HEK293T (cell line): ENCODE results near the gene NPHP4.

Experiments used
- ARNT ChIP-seq: fragments of 450-650 bp; IDR thresholded peaks from 2 replicates; pipeline ENCODE4 v1.6.1; 2017; ENCODE audit warnings: mild to moderate bottlenecking
- BHLHE40 ChIP-seq: fragments of 450-650 bp; IDR thresholded peaks from 2 replicates; pipeline ENCODE4 v1.6.1; 2016; ENCODE audit warnings: mild to moderate bottlenecking, moderate library complexity, borderline replicate concordance
- ELF4 ChIP-seq: fragments of 450-650 bp; IDR thresholded peaks from 2 replicates; pipeline ENCODE4 v1.6.1; 2017; ENCODE audit warnings: antibody characterized with exemption
- FOXA1 ChIP-seq: fragments of 450-650 bp; IDR thresholded peaks from 2 replicates; pipeline ENCODE4 v1.6.1; 2016; ENCODE audit warnings: mild to moderate bottlenecking
- FOXM1 ChIP-seq: fragments of 450-650 bp; IDR thresholded peaks from 2 replicates; pipeline ENCODE4 v1.6.1; 2017; ENCODE audit warnings: mild to moderate bottlenecking, borderline replicate concordance
- L3MBTL2 ChIP-seq: fragments of 450-650 bp; conservative IDR thresholded peaks from 2 replicates; pipeline ENCODE4 v1.6.1; 2016; ENCODE audit warnings: mild to moderate bottlenecking
- NFRKB ChIP-seq: fragments of 450-650 bp; IDR thresholded peaks from 2 replicates; pipeline ENCODE4 v1.6.1; 2016; ENCODE audit warnings: mild to moderate bottlenecking, moderate library complexity
- PKNOX1 ChIP-seq: fragments of 450-650 bp; IDR thresholded peaks from 2 replicates; pipeline ENCODE4 v1.6.1; 2016
- TARDBP ChIP-seq: fragments of 450-650 bp; IDR thresholded peaks from 2 replicates; pipeline ENCODE4 v1.6.1; 2016
- ZNF384 ChIP-seq: fragments of 450-650 bp; IDR thresholded peaks from 2 replicates; pipeline ENCODE4 v1.6.1; 2016

DNA sequence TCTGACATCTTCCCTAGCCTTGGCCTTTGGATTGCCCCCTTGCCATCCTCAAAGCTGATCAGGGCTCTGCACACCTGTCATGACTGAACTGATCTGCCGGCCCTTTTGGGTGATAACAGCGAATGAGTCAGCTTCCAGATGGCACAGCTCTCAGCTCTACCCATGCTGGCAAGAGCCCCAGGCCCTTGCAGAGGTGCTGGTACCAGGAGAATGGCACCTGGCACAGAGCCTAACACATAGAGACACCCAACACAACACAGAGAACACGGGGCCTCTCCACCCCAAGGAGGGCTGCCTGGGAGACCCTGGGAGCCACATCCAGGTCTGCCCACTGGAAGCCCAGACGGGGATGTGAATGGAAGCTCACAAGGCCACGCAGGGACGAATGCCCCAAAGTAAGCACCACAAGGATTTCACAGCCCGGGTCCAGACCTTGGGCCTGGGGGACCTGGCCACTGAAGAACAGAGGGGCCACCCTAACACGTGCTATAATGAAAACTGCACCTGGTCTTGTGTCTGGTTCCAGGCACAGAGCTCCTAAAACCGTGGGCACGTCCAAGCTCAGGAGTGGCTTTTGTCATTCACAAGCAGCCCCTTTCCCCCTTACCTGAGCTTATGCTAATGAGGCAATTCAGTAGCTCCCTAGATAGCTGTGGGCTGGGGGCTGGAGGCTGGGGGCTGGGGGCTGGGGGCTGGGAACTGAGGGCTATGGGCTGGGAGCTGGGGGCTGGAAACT is 160.5 kb downstream of the NPHP4 start:
- TF ChIP-seq FOXA1 (no peak), BHLHE40 (no peak), NFRKB (no peak), PKNOX1 (no peak), ARNT (no peak), ELF4 (no peak), FOXM1 (no peak), ZNF384 (no peak), TARDBP (no peak), L3MBTL2 (no peak)
